BLaER1 treated with 17β-estradiol and CSF1 and Interleukin-3, amounts not matched to agents 10 nM and 100 nM (cell line): ENCODE results near the gene GTPBP6.
"Not testable (repeated sequence)": the region's sequence is repeated elsewhere in the genome, so short reads cannot be mapped to it uniquely, and the experiment has no call there.

Source experiments
- H3K27ac ChIP-seq, 11 experiments: shearing (Covaris generic); formaldehyde crosslinking; 2 replicates each; pipeline ENCODE4 v1.8.1; 2022
- H3K27me3 ChIP-seq, 11 experiments: shearing (Covaris generic); formaldehyde crosslinking; 2 replicates each; pipeline ENCODE4 v1.8.1; 2022
- H3K36me3 ChIP-seq, 11 experiments: shearing (Covaris generic); formaldehyde crosslinking; 2 replicates each; pipeline ENCODE4 v1.8.1; 2022
- H3K4me1 ChIP-seq, 10 experiments: shearing (Covaris generic); formaldehyde crosslinking; 2 replicates each; pipeline ENCODE4 v1.8.1; 2022
- H3K4me2 ChIP-seq, 11 experiments: shearing (Covaris generic); formaldehyde crosslinking; 2 replicates each; pipeline ENCODE4 v1.8.1; 2022
- H3K4me3 ChIP-seq, 10 experiments: shearing (Covaris generic); formaldehyde crosslinking; 2 replicates each; pipeline ENCODE4 v1.8.1; 2022
- H3K9ac ChIP-seq, 11 experiments: shearing (Covaris generic); formaldehyde crosslinking; 2 replicates each; pipeline ENCODE4 v1.8.1; 2022
- H3K9me3 ChIP-seq, 11 experiments: shearing (Covaris generic); formaldehyde crosslinking; replicated peaks in 1 of 11; 2 replicates each; pipeline ENCODE4 v1.8.1; 2022
- H4K20me1 ChIP-seq, 11 experiments: shearing (Covaris generic); formaldehyde crosslinking; 2 replicates each; pipeline ENCODE4 v1.8.1; 2022
- Cebpa-rat ChIP-seq, 11 experiments: shearing (Covaris generic); IDR thresholded peaks; 2 replicates each; pipeline ENCODE4 v1.8.1; 2022

Gene GTPBP6

GRCh38 chrX:262381-262909, 56.2 kb downstream of the GTPBP6 start:
- H3K36me3 ChIP-seq: no peaks in the 10 kb centered on the region
- H3K4me1 ChIP-seq: peaks cover 20 to 71% (median 60%) of the 10 kb centered on the region in 10 experiments
- H3K9me3 ChIP-seq: no peaks in the 10 kb centered on the region
- peak overlapping the region in 10 of 11 experiments; percentile 38 to 67 (median 50); a peak in 18 of 22 replicates for H3K9ac ChIP-seq
- H3K4me2 ChIP-seq: peak overlapping the region; percentile 74 to 92 (median 79)
- peak overlapping the region in 8 of 11 experiments; percentile 13 to 61 (median 45); a peak in 12 of 22 replicates for H3K27ac ChIP-seq
- H3K27me3 ChIP-seq: no peaks in the 10 kb centered on the region
- H3K4me3 ChIP-seq: peak overlapping the region in 1 of 10 experiments; percentile 7; a peak in 1 of 20 replicates
- no peak for TF ChIP-seq Cebpa-rat (IDR thresholded peaks at IDR 0.05)
- H4K20me1 ChIP-seq: no peaks in the 10 kb centered on the region

DNA sequence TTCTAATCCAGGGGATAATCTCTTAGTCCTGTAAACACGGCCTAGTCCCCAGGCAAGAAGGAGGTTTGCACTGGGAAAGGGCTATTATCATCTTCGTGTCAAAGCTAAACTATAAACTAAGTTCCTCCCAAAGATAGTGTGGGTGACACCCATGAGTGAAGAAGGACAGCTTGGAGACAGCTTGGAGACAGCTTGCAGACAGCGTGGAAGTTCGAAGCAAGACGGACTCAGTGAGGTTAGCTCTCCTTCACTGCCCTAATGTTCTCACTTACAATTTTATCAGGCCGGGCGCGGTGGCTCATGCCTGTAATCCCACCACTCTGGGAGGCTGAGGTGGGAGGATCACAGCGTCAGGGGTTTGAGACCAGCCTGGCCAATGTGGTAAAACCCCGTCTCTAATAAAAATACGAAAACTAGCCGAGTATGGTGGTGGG, 56.7 kb downstream of the GTPBP6 start:
- Histone ChIP-seq H3K4me3 (no peak overlapping the region), H3K9ac (peak overlapping the region in 10 of 11 experiments; percentile 38 to 67 (median 50); a peak in 16 of 22 replicates), H4K20me1 (no peaks in the 10 kb centered on the region), H3K4me1 (peaks cover 20 to 71% (median 60%) of the 10 kb centered on the region in 10 experiments), H3K4me2 (peak overlapping the region; percentile 74 to 92 (median 79)), H3K36me3 (no peaks in the 10 kb centered on the region), H3K27ac (peak overlapping the region in 8 of 11 experiments; percentile 6 to 61 (median 45); a peak in 12 of 22 replicates), H3K27me3 (no peaks in the 10 kb centered on the region), H3K9me3 (no peaks in the 10 kb centered on the region)
- TF ChIP-seq Cebpa-rat (IDR thresholded peaks at IDR 0.05): no peak

GRCh38 chrX:261167-261918, 57.3 kb downstream of the GTPBP6 start:
- Histone ChIP-seq H3K9me3 (no peaks in the 10 kb centered on the region), H4K20me1 (no peaks in the 10 kb centered on the region), H3K27me3 (no peaks in the 10 kb centered on the region), H3K36me3 (no peaks in the 10 kb centered on the region), H3K9ac (peak overlapping the region in 7 of 11 experiments; percentile 38 to 58 (median 48); a peak in 6 of 22 replicates), H3K27ac (peak overlapping the region in 7 of 11 experiments; percentile 6 to 61 (median 45); a peak in 7 of 22 replicates), H3K4me2 (peak overlapping the region; percentile 74 to 92 (median 79)), H3K4me1 (peaks cover 20 to 71% (median 60%) of the 10 kb centered on the region in 10 experiments), H3K4me3 (no peak overlapping the region)
- no peak for TF ChIP-seq Cebpa-rat (IDR thresholded peaks at IDR 0.05)

DNA sequence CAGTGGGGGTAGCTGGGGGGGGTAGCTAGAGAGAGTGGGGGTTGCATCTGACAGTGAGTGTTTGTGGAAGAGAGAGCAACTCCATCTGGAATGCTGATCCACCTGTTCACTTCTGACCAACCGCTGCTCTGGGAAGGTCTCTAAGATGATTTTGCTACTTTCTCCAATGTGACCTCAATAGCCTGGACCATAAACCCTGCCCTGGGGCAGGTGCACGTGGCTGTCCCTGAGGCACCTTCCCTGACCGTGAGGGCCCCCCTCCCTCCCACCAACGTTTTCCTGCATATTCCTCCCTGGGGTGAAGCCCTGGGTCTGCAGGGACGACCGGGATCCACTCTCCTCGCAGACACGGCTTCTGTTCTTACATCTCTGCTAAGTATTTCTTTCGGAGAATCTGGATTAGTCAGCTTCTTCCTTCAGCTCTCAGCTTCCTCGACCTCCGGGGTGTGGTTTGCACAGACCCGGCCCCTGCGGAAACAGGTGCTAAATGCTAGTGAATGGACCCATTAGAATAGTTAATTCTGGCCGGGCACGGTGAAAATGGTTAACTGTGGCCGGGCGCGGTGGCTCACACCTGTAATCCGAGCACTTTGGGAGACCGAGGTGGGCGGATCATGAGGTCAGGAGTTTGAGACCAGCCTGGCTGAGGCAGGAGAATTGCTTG, 58.8 kb downstream of the GTPBP6 start:
- H3K4me1 ChIP-seq: peaks cover 20 to 64% (median 54%) of the 10 kb centered on the region in 10 experiments
- H3K9me3 ChIP-seq: peaks cover 0 to 1% (median 0%) of the 10 kb centered on the region in 11 experiments; a peak in 2 of 22 replicates
- no peaks in the 10 kb centered on the region for H3K36me3 ChIP-seq
- peak overlapping the region in 2 of 10 experiments; percentile 29 to 35; a peak in 4 of 20 replicates for H3K4me3 ChIP-seq
- H3K9ac ChIP-seq: peak overlapping the region in 4 of 11 experiments; percentile 32 to 41 (median 36); a peak in 3 of 22 replicates
- H3K27ac ChIP-seq: peak overlapping the region in 5 of 11 experiments; percentile 14 to 57 (median 38); a peak in 6 of 22 replicates
- H3K4me2 ChIP-seq: peak overlapping the region; percentile 61 to 84 (median 71)
- H3K27me3 ChIP-seq: no peaks in the 10 kb centered on the region
- no peaks in the 10 kb centered on the region for H4K20me1 ChIP-seq
- no peak for TF ChIP-seq Cebpa-rat (IDR thresholded peaks at IDR 0.05)

DNA sequence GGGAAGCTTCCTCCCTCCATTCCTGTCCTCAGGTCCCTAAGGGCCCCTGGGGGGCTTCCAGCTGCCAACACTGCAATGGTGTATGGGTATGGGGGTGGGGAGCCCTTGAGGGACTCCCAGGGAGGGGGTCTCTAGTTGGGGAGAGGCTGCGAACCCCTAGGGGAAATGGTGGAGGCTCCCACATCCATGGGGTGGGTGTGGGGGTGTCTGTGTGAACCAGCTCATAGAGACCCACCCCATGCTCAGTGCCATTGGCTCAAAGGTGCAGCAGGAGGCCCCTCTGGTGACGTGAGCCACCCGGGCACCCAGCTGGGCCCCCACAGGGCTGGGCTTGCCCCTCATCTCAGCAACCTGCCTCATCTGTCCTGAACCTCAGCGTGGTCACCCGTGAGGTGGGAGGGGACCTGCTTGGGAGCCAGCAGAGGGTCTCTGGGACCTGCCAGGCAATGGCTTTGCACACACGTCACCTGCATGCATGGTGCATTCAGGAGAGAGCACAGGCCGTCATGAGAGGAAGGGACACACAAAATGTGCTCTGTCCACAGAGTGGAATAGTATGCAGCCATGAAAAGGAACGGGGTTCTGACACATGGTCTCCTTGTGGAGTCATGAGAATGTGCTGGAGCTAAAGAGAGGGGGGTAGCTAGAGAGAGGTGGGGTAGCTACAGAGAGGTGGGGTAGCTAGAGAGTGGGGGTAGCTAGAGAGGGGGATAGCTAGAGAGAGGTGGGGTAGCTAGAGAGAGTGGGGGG, 60.1 kb downstream of the GTPBP6 start:
- Histone ChIP-seq H3K9ac (peak overlapping the region in 1 of 11 experiments; percentile 37; a peak in 1 of 22 replicates), H3K9me3 (peaks cover 0 to 5% (median 0%) of the 10 kb centered on the region in 11 experiments; a peak in 4 of 22 replicates), H3K27me3 (no peaks in the 10 kb centered on the region), H3K4me3 (no peak overlapping the region), H4K20me1 (no peaks in the 10 kb centered on the region), H3K27ac (peak overlapping the region in 2 of 11 experiments; percentile 10 to 32; a peak in 3 of 22 replicates), H3K36me3 (no peaks in the 10 kb centered on the region), H3K4me1 (peaks cover 20 to 50% (median 43%) of the 10 kb centered on the region in 10 experiments), H3K4me2 (peak overlapping the region in 9 of 11 experiments; percentile 4 to 69 (median 56); a peak in 16 of 22 replicates)
- no peak for TF ChIP-seq Cebpa-rat (IDR thresholded peaks at IDR 0.05)

DNA sequence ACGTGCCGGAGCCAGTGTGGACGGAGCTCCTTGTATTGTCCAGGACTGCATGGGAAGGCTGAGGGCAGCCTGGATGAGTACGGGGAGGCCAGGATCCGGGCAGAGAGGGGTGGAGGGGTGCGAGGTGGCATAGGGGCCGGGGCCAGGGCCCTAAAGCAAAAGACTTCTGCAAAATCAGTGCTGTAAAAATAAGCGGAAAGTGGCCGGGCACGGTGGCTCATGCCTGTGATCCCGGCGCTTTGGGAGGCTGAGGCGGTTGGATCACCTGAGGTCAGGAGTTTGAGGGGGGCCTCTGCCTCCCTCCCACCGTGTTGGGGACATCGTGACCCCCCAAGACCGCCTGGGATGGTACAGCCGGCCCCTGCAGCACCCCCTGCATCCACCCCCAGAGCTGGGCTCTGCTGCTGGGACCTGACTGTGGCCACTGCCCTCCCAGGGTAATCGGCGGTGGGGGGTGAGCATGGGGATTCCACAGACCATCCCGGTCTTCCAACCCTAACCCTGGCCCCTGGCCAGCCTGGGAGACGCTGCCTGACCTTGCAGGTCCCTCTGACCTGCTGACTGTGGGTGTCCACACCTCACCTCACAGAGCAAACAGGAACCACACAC, 60.8 kb downstream of the GTPBP6 start:
- Histone ChIP-seq H3K4me1 (peaks cover 20 to 44% (median 42%) of the 10 kb centered on the region in 10 experiments), H4K20me1 (no peaks in the 10 kb centered on the region), H3K27ac (peak overlapping the region in 2 of 11 experiments; percentile 10 to 32; a peak in 2 of 22 replicates), H3K4me3 (no peak overlapping the region), H3K4me2 (peak overlapping the region in 9 of 11 experiments; percentile 4 to 69 (median 56); a peak in 16 of 22 replicates), H3K27me3 (no peaks in the 10 kb centered on the region), H3K36me3 (no peaks in the 10 kb centered on the region), H3K9me3 (peaks cover 0 to 11% (median 5%) of the 10 kb centered on the region in 11 experiments; a peak in 7 of 22 replicates), H3K9ac (peak overlapping the region in 1 of 11 experiments; percentile 37; a peak in 1 of 22 replicates)
- no peak for TF ChIP-seq Cebpa-rat (IDR thresholded peaks at IDR 0.05)

DNA sequence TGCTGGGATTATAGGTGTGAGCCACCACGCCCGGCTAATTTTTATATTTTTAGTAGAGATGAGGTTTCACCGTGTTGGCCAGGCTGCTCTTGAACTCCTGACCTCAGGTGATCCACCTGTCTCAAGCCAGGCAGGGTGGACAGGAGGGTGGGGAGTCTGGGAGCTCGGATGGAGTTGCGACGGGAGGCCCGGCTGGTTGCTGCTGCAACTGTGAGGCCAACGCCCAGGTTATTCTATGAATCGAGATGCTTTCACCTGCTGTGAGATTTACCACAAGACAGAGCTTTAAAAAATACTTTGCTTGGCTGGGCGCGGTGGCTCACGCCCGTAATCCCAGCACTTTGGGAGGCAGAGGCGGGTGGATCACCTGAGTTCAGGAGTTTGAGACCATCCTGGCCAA, 61.5 kb downstream of the GTPBP6 start:
- Histone ChIP-seq H3K9me3 (peaks cover 0 to 15% (median 7%) of the 10 kb centered on the region in 11 experiments; a peak in 8 of 22 replicates), H3K4me1 (peaks cover 13 to 37% (median 34%) of the 10 kb centered on the region in 10 experiments)
- not testable (repeated sequence) for H3K4me2 ChIP-seq, H3K36me3 ChIP-seq, H4K20me1 ChIP-seq, H3K27me3 ChIP-seq, H3K9ac ChIP-seq, H3K27ac ChIP-seq, H3K4me3 ChIP-seq

GRCh38 chrX:255923-256331, 62.7 kb downstream of the GTPBP6 start:
- H3K36me3 ChIP-seq: no peaks in the 10 kb centered on the region
- no peak for TF ChIP-seq Cebpa-rat (IDR thresholded peaks at IDR 0.05)
- H3K4me2 ChIP-seq: peak overlapping the region in 1 of 11 experiments; percentile 9; a peak in 1 of 22 replicates
- H3K4me3 ChIP-seq: no peak overlapping the region
- H3K27ac ChIP-seq: no peak overlapping the region
- no peaks in the 10 kb centered on the region for H4K20me1 ChIP-seq
- no peaks in the 10 kb centered on the region for H3K27me3 ChIP-seq
- peaks cover 2 to 31% (median 28%) of the 10 kb centered on the region in 10 experiments for H3K4me1 ChIP-seq
- peaks cover 0 to 15% (median 7%) of the 10 kb centered on the region in 11 experiments; a peak in 8 of 22 replicates for H3K9me3 ChIP-seq
- H3K9ac ChIP-seq: no peak overlapping the region
